ENCODE results near the gene DDX42. TPM values are rescaled to one million over a fixed set of nuclear protein-coding genes. Genes with fewer than 3 reads are reported as not detected.

Gene DDX42
- total RNA-seq, 1 experiment from 2014 or later, result 61.2 TPM

DNA sequence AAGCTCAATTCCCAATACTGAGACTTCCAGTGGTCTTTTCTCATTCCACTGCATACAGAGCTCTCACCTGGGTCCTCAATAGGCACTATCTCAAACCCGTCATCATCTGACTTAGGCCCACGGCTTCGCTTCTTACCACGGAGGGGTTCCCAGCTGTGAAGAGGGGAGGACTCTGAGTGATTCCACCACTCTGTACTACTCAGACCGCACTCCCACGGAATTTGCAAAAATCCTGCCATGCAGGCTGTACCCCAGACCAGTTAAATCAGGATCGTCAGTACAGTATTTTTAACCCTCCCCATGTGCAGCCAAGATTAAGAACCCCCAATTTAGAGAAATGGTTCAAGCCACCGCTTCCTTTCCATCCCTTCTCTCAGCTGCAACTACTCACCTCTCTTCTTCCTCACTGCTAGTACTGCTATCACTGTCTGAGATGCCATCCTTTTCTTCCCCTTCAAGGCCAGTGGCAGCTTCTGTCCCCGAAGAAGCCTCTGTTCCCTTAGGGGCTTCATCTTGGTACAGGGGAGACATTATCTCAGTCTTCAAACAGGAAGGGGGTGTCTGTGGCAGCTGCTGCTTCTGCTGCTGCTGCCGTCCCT, 47.1 kb downstream of the DDX42 start:
- DNase-seq (ENCODE audit: extremely low read depth, low read depth), result no peak

DNA sequence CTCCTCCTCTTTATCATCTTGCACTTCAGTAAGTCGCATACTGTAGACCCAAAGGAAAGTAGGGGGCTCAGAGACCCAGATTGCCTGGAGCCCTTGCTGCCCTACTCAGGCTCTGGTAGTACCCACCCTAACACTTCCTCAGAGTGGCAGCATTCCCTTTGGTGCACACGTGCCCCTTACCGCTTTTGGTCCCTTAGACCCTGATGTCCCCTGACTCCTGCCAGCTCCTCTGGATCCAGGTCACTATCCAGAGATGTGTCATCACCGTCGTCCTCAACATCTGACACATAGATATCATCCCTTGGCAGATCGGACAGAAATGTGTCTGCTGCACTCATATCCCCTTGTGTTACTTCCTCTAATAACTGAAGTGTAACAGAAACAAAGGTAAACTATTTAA, 47.8 kb downstream of the DDX42 start:
- DNase-seq (ENCODE audit: extremely low read depth, low read depth), result no peak

DNA sequence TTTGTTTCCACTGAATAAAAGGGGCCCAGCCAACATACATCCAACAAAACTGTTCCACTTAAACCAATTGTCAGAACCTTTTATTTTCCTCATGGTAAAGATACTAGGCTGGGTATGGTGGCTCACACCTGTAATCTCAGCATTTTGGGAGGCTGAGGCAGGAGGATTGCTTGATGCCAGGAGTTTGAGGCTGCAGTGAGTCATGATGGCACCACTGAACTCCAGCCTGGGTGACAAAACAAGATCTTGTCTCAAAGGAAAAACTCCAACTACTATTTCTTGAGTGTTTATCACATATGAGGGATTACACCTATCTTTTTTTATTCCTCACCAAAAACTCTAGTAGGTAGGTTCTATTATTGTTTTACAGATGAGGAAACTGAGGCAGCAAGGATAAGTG, 48.6 kb downstream of the DDX42 start:
- DNase-seq (ENCODE audit: extremely low read depth, low read depth), result no peak

DNA sequence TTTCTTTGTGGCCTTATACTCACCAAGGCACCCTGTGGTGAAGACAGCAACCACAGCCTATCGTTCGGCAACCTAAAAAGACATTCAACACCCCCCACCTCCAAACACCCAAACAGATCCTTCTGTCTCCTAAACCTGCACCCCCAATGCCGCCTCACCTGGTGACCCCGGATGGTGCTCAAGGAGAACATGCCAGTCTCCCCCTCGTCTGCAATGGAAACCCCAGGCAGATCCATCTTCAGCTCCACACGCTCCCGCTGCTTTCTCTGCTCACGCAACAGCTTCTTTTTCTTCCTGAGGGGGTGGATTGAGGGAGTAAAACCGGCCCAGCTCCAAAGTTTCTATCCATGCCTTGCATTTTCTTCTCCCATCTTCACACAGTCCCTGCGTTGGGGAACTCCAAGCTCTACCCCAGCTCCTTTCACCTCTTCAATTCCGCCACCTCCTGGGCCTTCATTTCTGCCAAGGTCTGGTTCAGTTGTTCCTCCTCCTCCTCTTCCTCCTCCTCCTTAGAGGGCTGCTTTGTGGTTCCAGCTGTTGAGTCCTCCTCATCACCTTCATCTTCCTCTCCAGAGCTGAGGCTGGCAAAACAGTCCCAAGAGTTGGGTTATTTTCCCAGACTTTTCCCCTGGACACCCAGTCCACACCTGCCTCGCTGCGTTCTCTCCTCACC, 49.8 kb downstream of the DDX42 start:
- no peak for DNase-seq (ENCODE audit: extremely low read depth, low read depth)

DNA sequence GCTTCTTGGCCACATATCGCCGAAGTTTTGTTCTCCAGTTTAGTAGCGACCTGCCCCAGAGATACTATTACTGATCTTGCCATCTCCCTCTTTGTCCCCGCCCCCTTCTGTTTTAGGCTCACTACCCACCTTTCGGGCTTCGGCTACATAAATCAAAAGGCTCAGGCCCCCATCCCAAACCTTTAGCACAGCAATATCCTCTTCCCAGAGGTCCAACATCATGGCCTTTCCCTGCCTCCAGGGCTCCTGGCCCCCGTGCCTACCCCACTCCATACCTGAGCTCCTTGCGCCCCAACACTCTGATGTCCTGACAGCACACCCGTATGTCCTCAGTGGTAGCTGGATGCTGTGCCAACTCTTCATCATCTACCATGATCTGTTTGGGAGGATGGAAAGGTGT, 50.4 kb downstream of the DDX42 start:
- DNase-seq (ENCODE audit: extremely low read depth, low read depth), result no peak

DNA sequence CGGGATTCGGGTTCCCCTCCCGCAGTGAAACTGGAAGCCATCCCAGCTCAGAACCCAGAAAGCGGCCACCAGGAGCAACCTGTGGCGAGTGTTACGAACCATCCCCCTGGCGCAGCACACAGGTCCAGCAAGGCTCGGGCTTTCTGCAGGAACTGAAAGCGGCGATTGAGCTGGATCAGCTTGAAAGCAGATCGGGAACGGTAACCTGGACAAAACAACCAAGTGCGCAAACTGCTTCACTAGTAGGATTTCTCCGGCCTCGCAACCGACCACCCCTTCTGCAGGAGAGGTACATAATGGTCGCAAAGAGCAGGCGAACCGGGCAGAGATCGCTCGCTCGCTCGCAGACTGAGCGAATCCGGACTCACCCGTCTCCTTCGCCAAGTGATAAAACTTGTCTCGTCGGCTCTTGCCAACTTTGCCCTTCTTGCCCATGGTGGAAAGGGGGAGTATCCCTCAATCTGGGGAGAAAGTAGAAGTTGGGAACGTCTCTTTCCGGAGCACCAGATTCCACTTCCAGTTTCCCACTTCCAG, 52.6 kb downstream of the DDX42 start:
- no peak for DNase-seq (ENCODE audit: extremely low read depth, low read depth)

DNA sequence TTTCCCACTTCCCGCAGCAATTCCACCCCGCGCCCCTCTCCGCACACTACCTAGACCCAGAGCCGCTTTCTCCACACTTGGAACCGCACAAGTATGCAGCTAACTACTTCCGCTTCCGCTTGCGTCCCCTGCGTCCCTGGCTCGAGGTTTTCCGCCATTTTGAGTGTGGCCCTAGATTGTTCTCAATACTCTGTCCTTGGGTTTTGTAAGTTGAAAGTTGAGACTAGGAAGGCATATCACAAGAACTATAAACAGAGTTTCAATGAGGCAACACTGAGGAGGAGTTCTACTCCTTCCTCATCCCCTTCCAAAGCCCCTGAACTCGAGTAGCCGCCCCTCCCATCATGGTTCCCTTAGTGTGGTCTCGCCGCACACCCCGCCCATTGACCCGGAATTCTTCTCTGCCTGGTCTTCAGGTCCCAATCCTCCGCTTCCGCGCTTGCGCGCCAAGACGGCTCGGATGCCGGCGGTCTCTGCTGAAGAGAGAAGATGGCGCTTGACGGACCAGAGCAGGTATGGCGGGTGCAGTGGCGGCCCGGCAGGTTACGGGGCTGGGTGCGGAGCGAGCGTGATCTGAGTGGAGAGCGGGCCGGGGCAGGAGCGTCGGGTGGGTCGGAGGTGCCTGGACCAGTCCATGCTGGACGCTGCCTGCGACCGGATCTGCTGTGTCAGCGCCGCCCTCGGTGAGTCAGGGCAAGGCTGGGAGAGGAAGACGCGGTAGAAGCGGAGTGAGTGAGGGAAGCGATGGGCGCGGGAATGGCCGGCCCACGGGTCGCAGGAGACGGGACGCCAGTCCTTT, 53.2 kb downstream of the DDX42 start, which contains the start of the genes FTSJ3 and PSMC5:
Gene FTSJ3 (minus strand): TSS at position 662 of the 799 bp plus-strand sequence. CDS start 761 bp downstream, outside the sequence.
Gene PSMC5 (plus strand): TSS at position 430 of the 799 bp plus-strand sequence. CDS start 60 bp downstream, at position 490.
- DNase-seq (ENCODE audit: extremely low read depth, low read depth), result peak; percentile 95

DNA sequence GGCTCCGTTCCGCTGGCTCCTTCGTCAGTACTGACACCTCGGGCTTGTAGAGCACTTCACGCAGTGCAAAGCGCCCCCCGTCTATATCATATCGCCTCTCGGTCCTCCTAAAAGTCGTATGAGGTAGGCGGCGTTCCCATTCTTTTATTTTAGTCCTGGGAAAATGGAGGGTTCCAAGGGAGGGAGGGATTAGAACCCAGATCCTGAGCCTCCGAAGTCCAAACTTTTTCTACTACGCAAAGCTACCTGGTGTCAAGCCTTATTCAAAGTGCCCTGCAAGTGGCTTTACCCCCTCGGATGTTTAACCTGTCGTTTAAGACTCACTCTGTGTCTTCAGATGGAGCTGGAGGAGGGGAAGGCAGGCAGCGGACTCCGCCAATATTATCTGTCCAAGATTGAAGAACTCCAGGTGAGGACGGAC, 53.8 kb downstream of the DDX42 start:
- DNase-seq (ENCODE audit: extremely low read depth, low read depth), result no peak

DNA sequence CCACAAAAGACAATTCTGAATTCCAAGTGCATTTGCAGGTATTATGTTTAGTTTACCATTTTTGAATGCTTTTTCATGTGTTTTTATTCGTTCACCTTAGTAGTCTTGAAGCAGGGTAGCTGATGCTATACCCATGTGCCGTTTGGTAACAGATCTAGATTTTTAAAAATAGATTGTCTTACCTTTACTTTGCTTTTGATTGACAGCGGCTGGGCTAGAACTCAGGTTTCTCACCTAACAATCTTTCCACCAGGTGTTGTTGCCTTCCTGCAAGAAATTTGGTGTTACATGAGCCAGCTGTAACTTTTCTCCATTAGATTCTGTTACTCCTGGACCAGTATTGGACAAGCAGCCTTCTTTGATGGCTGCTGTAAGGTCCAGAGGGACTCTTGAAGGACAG, 55.0 kb downstream of the DDX42 start:
- DNase-seq (ENCODE audit: extremely low read depth, low read depth), result no peak

DNA sequence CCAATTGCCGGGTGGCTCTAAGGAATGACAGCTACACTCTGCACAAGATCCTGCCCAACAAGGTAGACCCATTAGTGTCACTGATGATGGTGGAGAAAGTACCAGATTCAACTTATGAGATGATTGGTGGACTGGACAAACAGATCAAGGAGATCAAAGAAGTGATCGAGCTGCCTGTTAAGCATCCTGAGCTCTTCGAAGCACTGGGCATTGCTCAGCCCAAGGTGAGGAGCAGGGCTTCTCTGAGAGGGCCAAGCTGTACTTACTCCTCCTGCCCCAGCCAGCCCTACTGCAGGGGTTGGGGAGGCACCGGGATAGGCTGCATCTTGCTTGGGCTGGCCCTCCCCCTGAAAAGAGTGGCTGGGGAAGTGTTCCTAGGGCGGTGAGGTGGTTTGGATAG, 56.3 kb downstream of the DDX42 start:
- no peak for DNase-seq (ENCODE audit: extremely low read depth, low read depth)

DNA sequence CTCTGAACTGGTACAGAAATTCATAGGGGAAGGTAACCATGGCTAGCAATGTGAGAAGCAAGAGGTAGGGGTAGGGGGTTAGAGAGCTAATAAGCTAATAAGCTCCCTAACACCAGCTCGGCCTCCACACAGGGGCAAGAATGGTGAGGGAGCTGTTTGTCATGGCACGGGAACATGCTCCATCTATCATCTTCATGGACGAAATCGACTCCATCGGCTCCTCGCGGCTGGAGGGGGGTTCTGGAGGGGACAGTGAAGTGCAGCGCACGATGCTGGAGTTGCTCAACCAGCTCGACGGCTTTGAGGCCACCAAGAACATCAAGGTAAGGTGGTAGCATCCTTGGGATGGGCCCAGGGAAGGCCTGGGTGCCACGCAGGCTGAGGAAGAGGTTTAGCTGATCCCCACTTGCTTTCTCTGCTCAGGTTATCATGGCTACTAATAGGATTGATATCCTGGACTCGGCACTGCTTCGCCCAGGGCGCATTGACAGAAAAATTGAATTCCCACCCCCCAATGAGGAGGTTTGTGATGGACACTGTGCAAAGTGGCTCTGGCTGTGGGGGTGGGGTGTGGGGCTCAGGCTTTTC, 57.0 kb downstream of the DDX42 start:
- no peak for DNase-seq (ENCODE audit: extremely low read depth, low read depth)

DNA sequence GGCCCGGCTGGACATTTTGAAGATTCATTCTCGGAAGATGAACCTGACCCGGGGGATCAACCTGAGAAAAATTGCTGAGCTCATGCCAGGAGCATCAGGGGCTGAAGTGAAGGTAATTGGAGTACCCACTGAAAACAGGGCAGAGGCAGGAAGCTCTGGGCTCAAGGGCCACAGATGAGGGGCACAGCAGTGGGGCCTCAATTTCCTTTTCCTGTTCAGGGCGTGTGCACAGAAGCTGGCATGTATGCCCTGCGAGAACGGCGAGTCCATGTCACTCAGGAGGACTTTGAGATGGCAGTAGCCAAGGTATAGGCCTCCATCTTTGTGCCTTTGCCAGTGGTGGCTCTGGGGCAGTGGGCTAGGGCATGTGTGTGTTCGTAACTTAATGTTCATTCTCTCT, 57.5 kb downstream of the DDX42 start:
- DNase-seq (ENCODE audit: extremely low read depth, low read depth), result no peak

DNA sequence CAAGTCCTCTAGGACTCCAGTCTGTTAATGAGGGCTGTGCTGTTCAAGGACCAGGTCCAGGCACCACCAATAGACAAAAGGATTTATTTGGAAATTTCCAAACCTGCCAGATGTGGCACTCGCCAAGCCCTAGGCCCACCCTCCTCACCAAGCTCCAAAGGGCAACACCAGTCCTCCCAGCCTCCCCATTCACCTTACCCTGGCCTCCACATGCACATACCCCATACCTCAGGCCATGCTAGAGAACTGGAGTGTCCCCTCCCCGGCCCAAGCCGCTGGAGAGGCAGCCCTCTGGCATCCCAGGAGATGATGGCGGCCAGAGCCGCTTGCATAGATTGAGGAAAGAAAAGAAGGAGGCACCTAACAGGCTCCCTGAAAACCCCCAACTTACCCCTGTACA, 58.0 kb downstream of the DDX42 start:
- no peak for DNase-seq (ENCODE audit: extremely low read depth, low read depth)

DNA sequence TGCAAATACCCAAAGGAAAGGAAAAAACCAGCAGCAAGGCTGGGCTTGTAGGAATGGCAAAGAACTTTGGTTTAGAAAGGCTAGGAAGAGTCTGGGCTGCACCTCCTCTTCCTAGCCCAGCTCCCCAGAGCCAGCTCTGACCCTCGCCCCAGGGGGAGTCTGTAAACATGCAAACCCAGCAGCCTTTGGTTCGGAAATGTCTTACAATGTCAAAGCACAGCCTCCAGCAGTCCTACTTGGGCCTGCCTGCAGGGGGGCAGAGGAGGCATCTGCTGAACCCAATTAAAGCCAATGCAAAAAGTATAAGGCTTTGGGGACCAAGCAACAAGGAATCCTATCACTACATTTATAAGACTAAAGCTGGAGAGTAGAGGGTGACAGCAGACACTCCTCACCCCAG, 58.5 kb downstream of the DDX42 start:
- DNase-seq (ENCODE audit: extremely low read depth, low read depth), result no peak

DNA sequence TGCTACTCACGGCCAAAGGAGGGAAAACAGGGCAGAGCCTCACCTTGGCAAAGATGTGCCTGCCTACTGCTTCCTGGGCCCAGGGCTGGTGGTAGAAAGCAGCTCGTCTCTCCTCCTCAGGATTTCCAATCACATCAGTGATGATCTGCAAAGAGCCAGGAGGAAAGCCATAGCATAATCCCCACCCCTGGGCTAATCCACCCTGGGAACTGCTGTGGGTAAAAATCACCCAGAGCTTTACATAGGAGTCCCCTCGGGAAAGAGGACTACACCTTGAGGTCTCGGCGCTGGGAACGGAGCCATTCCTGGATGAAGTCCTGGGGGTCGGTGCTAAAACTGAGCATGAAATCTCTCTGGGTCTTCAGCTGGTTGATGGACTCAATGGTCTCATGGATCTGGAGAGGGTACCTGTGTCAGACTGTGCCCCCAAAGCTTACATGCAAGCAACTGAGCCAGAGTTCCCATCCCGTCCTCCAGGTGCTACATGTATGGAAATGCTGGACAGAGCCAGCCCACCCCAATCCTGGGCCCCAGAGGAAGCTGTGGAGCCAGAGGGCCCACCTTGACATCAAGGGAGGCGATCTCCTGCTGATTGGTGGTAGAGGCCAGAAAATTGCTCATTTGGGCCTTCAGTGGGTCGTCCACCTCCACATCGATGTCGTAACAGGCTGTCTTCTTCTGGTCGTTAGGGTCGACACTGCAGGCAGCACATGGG, 59.2 kb downstream of the DDX42 start:
- DNase-seq (ENCODE audit: extremely low read depth, low read depth), result no peak

DNA sequence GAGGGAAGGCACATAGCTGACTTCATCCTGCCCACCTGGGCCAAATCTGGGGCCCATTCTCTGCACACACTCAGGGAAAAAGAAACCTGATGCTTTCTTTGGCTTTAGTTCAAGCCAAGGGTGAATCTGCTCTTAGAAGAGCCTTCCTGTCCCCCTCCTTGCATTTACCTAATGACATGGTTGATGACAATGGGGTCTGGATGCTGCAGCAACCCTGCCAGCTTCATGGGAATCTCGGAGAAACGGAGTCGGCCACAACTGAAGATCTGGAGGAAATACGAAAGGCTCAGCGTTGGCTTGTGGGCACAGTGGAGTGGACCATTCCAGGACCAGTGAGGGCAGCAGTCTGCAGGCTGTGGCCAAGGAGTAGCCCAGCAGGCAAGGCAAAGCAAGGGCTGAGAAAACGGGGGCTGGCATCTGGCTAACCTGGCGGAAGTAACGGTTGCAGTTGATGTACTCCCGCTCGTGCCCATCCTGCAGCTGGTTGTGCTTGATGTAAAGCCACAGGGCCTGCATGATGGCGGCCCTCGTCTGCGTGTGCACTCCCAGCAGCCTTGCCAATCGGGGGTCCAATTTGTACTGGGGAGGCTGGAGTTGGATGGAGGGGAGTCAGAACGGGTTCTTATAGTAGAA, 59.9 kb downstream of the DDX42 start:
- DNase-seq (ENCODE audit: extremely low read depth, low read depth), result no peak

DNA sequence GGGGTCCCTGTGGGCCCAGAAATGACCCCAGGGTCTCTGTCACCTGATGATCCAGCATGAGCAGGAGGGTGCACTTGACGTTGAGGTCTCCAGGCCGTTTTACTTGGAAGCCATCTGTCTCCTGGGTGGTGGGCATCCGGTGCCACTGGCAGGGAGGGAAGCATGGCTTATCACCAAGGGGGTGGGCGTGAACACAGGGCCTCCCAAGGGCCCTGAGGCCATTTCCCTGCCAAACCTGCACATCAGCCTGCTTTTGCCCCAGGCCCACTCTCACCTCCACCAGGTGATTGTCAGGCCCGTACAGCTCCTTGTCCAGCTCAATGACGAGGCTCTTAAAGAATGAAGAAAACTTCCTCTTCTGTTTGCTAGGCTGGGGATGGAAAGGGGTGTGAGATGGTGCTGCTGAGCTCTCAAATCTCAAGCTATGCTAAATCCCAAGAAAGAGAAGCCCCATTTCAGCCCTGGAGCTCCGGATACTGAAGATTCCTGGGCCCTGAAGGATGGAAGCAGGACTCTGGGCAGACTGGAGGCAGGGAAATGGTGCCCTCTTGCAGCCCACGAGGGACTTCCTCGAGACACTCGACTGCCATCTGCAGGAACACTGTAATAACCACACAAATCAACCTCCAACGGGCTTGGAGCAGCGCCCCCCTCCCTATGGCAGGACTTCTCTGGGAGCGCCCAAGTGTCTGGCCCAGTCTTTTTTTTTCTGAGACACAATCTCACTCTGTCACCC, 60.6 kb downstream of the DDX42 start:
- DNase-seq (ENCODE audit: extremely low read depth, low read depth), result peak; percentile 84

DNA sequence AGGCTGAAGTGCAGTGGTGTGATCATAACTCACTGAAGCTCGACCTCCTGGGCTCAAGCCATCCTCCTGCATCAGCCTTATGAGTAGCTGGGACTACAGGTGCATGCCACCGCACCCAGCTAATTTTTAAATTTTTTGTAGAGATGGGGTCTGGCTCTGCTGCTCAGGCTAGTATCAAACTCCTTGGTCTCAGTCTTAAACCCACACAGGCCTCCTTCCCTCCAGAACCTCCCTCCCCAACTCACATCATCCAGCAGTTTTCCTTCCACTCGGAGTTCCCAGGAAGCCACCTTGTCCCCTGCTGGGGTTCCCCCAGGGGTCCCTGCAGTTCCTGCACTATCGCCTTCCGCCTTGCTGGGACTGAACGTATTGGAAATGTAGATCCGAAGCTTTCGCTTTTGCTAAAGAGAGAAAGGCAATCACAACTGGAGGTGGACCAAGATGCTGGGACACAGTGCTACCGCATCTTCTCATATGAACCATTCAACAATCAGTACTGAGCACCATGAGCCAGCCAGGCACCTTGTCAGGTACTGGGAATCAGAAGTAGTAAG, 61.3 kb downstream of the DDX42 start:
- no peak for DNase-seq (ENCODE audit: extremely low read depth, low read depth)

DNA sequence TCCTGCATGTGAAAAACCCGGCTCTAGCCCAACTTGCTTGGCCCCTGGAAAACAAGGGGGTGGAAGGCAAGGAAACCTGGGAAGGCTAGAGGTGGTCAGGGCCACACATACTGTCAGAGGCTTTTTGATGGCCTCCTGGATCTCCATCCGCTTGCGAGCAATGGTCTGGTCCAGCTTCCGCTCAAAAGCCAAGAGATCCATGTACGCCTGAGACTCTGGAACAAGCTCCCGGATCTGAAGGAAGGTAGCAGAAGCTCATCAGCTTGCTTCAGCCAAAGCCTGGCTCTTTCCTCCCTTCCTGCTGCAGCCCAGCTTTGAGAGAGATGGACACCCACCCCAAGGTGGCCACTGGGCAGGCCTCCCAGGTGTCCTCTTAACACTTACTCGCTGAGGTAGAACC, 62.8 kb downstream of the DDX42 start:
- no peak for DNase-seq (ENCODE audit: extremely low read depth, low read depth)
